Measurements from ENCODE around the gene FAR2.

- TF ChIP-seq CTCF (IDR thresholded peaks at IDR 0.05) (no peak), POLR2A (IDR thresholded peaks at IDR 0.05) (no peak), EP300 (IDR thresholded peaks at IDR 0.05) (peak in 1 of 2 donors; percentile 30)
These were observed 59.0 kb downstream of the FAR2 start for GRCh38 chr12:29208060-29208459.

All from tibial nerve (tissue), 4 donors.